B cell (primary cell): ENCODE results near the gene POLR1G.

ENCODE experiments used
- EZH2 ChIP-seq: IDR thresholded peaks from 2 replicates; pipeline ENCODE4 v1.6.1; 2012; ENCODE audit warnings: borderline replicate concordance, low read depth, mild to moderate bottlenecking, moderate library complexity, low read length; ENCODE audit not compliant: insufficient read depth, poor library complexity, severe bottlenecking
- TF ChIP-seq, protein P1 (sequence below): fragments of 200-600 bp; IDR thresholded peaks from one replicate; pipeline ENCODE4 v1.8.0; 2022; ENCODE audit warnings: antibody characterized with exemption, mild to moderate bottlenecking

- TF ChIP-seq, protein P1, sequence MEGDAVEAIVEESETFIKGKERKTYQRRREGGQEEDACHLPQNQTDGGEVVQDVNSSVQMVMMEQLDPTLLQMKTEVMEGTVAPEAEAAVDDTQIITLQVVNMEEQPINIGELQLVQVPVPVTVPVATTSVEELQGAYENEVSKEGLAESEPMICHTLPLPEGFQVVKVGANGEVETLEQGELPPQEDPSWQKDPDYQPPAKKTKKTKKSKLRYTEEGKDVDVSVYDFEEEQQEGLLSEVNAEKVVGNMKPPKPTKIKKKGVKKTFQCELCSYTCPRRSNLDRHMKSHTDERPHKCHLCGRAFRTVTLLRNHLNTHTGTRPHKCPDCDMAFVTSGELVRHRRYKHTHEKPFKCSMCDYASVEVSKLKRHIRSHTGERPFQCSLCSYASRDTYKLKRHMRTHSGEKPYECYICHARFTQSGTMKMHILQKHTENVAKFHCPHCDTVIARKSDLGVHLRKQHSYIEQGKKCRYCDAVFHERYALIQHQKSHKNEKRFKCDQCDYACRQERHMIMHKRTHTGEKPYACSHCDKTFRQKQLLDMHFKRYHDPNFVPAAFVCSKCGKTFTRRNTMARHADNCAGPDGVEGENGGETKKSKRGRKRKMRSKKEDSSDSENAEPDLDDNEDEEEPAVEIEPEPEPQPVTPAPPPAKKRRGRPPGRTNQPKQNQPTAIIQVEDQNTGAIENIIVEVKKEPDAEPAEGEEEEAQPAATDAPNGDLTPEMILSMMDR: no peak
- TF ChIP-seq EZH2: no peak
Measured at GRCh38 chr19:45448425-45448756, 41.9 kb downstream of the POLR1G start.
